Liver (tissue), 9 donors: ENCODE data around the gene CPA5. TPM values are rescaled to one million over a fixed set of nuclear protein-coding genes. Genes with fewer than 3 reads are reported as not detected.

ENCODE experiments used
- DNase-seq: peaks from one replicate; pipeline ENCODE4 v3.0.0-alpha.2; 2017; ENCODE audit warnings: low spot score
- H3K27ac ChIP-seq, 2 donors: one replicate each; pipeline ENCODE4 v1.7.0; 2013; ENCODE audit warnings: inconsistent platforms in 2 of 2, low read length in 2 of 2, control low read depth in 1 of 2, low read depth in 1 of 2, mild to moderate bottlenecking in 1 of 2
- H3K27me3 ChIP-seq, 4 donors: one replicate each; pipeline versions ENCODE4 v1.6.1 to v1.7.0; 2013; ENCODE audit warnings: low read length in 3 of 4, inconsistent platforms in 1 of 4, mild to moderate bottlenecking in 1 of 4, moderate library complexity in 1 of 4; ENCODE audit not compliant: control insufficient read depth in 4 of 4, insufficient read depth in 4 of 4
- H3K36me3 ChIP-seq, 4 donors: one replicate each; pipeline versions ENCODE4 v1.6.1 to v1.7.0; 2013; ENCODE audit warnings: low read length in 3 of 4, mild to moderate bottlenecking in 3 of 4, low read depth in 1 of 4, moderate library complexity in 1 of 4; ENCODE audit not compliant: control insufficient read depth in 4 of 4, insufficient read depth in 3 of 4
- H3K4me1 ChIP-seq, 4 donors: one replicate each; pipeline versions ENCODE4 v1.6.1 to v1.7.0; 2013; ENCODE audit warnings: low read length in 3 of 4, mild to moderate bottlenecking in 3 of 4, moderate library complexity in 1 of 4; ENCODE audit not compliant: control insufficient read depth in 4 of 4, insufficient read depth in 4 of 4
- H3K4me3 ChIP-seq, 3 donors: one replicate each; pipeline versions ENCODE4 v1.6.1 to v1.7.0; 2013; ENCODE audit warnings: low read length in 3 of 3, control low read depth in 1 of 3, low read depth in 1 of 3, mild to moderate bottlenecking in 1 of 3
- H3K9ac ChIP-seq, 2 donors: one replicate each; pipeline ENCODE4 v1.7.0; 2013; ENCODE audit warnings: low read length in 2 of 2, mild to moderate bottlenecking in 2 of 2, moderate library complexity in 2 of 2, control low read depth in 1 of 2, low read depth in 1 of 2
- H3K9me3 ChIP-seq, 4 donors: one replicate each; pipeline versions ENCODE4 v1.6.1 to v1.7.0; 2013; ENCODE audit warnings: low read length in 3 of 4; ENCODE audit not compliant: control insufficient read depth in 4 of 4
- EGR1 ChIP-seq, 2 donors: IDR thresholded peaks; 2 replicates each; pipeline ENCODE4 v1.6.1; 2016 to 2018; ENCODE audit warnings: antibody characterized with exemption in 2 of 2, low read depth in 2 of 2
- FOXA1 ChIP-seq: IDR thresholded peaks from 2 replicates; pipeline ENCODE4 v1.6.1; 2016; ENCODE audit warnings: antibody characterized with exemption
- FOXA2 ChIP-seq: IDR thresholded peaks from 2 replicates; pipeline ENCODE4 v1.6.1; 2016; ENCODE audit warnings: antibody characterized with exemption
- GABPA ChIP-seq, 2 donors: IDR thresholded peaks in 1 of 2; conservative IDR thresholded peaks in 1 of 2; 2 replicates each; pipeline ENCODE4 v1.6.1; 2016; ENCODE audit warnings: antibody characterized with exemption in 2 of 2, mild to moderate bottlenecking in 1 of 2, moderate library complexity in 1 of 2
- HNF4A ChIP-seq, 2 donors: conservative IDR thresholded peaks; 2 replicates each; pipeline ENCODE4 v1.6.1; 2016; ENCODE audit warnings: antibody characterized with exemption in 2 of 2, mild to moderate bottlenecking in 2 of 2
- HNF4G ChIP-seq: IDR thresholded peaks from 2 replicates; pipeline ENCODE4 v1.6.1; 2016; ENCODE audit warnings: antibody characterized with exemption
- JUND ChIP-seq, 2 donors: IDR thresholded peaks; 2 replicates each; pipeline ENCODE4 v1.6.1; 2016; ENCODE audit warnings: antibody characterized with exemption in 2 of 2
- NR2F2 ChIP-seq: IDR thresholded peaks from 2 replicates; pipeline ENCODE4 v1.6.1; 2016; ENCODE audit warnings: antibody characterized with exemption
- RAD21 ChIP-seq, 2 donors: IDR thresholded peaks; 2 replicates each; pipeline ENCODE4 v1.6.1; 2016; ENCODE audit warnings: antibody characterized with exemption in 2 of 2, mild to moderate bottlenecking in 2 of 2
- REST ChIP-seq: IDR thresholded peaks from 2 replicates; pipeline ENCODE4 v1.6.1; 2016; ENCODE audit warnings: antibody characterized with exemption, mild to moderate bottlenecking
- RXRA ChIP-seq, 2 donors: IDR thresholded peaks; 2 replicates each; pipeline ENCODE4 v1.6.1; 2017 to 2018; ENCODE audit warnings: antibody characterized with exemption in 2 of 2, mild to moderate bottlenecking in 1 of 2
- SP1 ChIP-seq: IDR thresholded peaks from 2 replicates; pipeline ENCODE4 v1.6.1; 2018; ENCODE audit warnings: antibody characterized with exemption, mild to moderate bottlenecking
- TAF1 ChIP-seq: conservative IDR thresholded peaks from 2 replicates; pipeline ENCODE4 v1.6.1; 2016; ENCODE audit warnings: antibody characterized with exemption, mild to moderate bottlenecking
- YY1 ChIP-seq: IDR thresholded peaks from 2 replicates; pipeline ENCODE4 v1.6.1; 2016; ENCODE audit warnings: antibody characterized with exemption, mild to moderate bottlenecking
- ZBTB33 ChIP-seq: IDR thresholded peaks from 2 replicates; pipeline ENCODE4 v1.6.1; 2016; ENCODE audit warnings: antibody characterized with exemption
- WGBS: extraction: QIAGEN DNeasy Blood & Tissue Kit; methylation state at CpG from one replicate; pipeline ENCODE4 v1.1.7; 2013; 5-methylcytosine and 5-hydroxymethylcytosine counted together
- polyA plus RNA-seq, 2 donors: library from polyadenylated mRNA; stranded (reverse) in 1 of 2; unstranded in 1 of 2; fragments of 200-250 nt in 1 of 2; fragments of >200 nt in 1 of 2; fragmentation: Nextera tagmentation in 1 of 2; extraction: Ambion mirVana in 1 of 2; gene quantifications; one replicate each; pipeline versions ENCODE4 v1.2.1 to v1.2.3, GENCODE V29; 2013 to 2015
- total RNA-seq, 2 donors: library from RNA; depleted of rRNA; stranded (reverse); fragments of >200 nt; gene quantifications; one replicate each; pipeline ENCODE4 v1.2.3, GENCODE V29; 2014
- TF ChIP-seq, protein P1 (sequence below): IDR thresholded peaks from 2 replicates; pipeline ENCODE4 v1.6.1; 2016; ENCODE audit warnings: antibody characterized with exemption
- TF ChIP-seq, protein P2 (sequence below): IDR thresholded peaks from 2 replicates; pipeline ENCODE4 v1.6.1; 2016; ENCODE audit warnings: antibody characterized with exemption
- TF ChIP-seq, protein P3 (sequence below): fragments of 150-350 bp; IDR thresholded peaks from 2 replicates; pipeline ENCODE4 v1.5.1; 2017; ENCODE audit warnings: improper control_type of control experiment, low read depth, low read length; ENCODE audit not compliant: missing input control
- donor health status: healthy.
- donor health status: healthy.
- donor health status: healthy.
- donor health status: healthy.
- donor health status: healthy.

CPA5 gene
- total and polyA plus RNA-seq, 4 donors = 0.33 TPM; not detected in 3

DNA sequence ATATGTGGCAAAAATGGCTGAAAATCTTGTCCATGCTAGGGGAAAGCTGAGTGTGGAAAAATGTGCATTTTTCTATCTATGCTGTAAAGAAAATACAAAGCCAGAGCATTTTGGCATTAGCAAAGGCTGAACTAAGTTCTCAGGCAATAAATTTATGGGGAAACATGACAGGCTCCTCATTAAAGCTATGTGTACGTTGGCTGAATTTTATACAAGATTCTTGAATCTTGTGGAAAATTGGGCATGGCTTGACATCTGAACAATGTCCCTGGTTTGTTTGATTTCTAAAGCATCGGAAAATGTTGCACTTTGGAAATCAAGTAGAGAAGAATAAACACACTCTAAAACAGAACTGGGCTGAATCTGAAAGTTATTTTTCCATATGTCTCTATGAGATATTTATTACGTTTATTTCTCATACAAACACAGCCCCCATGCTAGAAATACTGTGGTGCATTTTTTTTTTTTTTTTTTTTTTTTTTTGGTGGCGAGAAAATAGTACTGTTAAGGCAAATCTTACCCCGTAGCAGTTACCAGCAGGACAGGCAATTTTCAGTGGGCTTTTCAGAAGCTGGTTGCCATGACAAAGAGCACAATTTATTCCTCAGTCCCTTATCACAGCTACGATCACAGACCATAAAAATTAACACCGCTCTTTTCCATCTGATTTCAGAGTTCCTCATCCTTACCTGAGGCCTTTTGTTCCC lies 52.6 kb downstream of the CPA5 start:
- no peaks in the 10 kb centered on the region for H3K9me3 ChIP-seq
- peaks cover 0 to 2% (median 0%) of the 10 kb centered on the region in 4 donors for H3K36me3 ChIP-seq
- 92% methylated on average over 7 of the region's 7 CpGs for WGBS
- no peaks in the 10 kb centered on the region for H3K4me1 ChIP-seq
- no peak for DNase-seq
- no peak overlapping the region for H3K9ac ChIP-seq
- TF ChIP-seq HNF4A (conservative IDR thresholded peaks at IDR 0.05) (no peak), NR2F2 (no peak), JUND (IDR thresholded peaks at IDR 0.05) (no peak), FOXA1 (no peak), REST (no peak), HNF4G (no peak), RXRA (IDR thresholded peaks at IDR 0.05) (no peak), TAF1 (no peak), YY1 (no peak)
- TF ChIP-seq, protein P1, sequence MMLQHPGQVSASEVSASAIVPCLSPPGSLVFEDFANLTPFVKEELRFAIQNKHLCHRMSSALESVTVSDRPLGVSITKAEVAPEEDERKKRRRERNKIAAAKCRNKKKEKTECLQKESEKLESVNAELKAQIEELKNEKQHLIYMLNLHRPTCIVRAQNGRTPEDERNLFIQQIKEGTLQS = no peak
- no peak overlapping the region for H3K4me3 ChIP-seq
- H3K27me3 ChIP-seq = no peaks in the 10 kb centered on the region
- no peak overlapping the region for H3K27ac ChIP-seq

GRCh38 chr7:130397758-130398073 lies 53.1 kb downstream of the CPA5 start:
- H3K36me3 ChIP-seq = peaks cover 0 to 2% (median 0%) of the 10 kb centered on the region in 4 donors
- H3K4me3 ChIP-seq = no peak overlapping the region
- no peak overlapping the region for H3K9ac ChIP-seq
- H3K27me3 ChIP-seq = no peaks in the 10 kb centered on the region
- no peak overlapping the region for H3K27ac ChIP-seq
- H3K4me1 ChIP-seq = no peaks in the 10 kb centered on the region
- TF ChIP-seq JUND (IDR thresholded peaks at IDR 0.05) (no peak), RAD21 (IDR thresholded peaks at IDR 0.05) (no peak), ZBTB33 (no peak), SP1 (no peak), GABPA (IDR thresholded peaks at IDR 0.05 in 1 of 2, conservative IDR thresholded peaks at IDR 0.05 in 1 of 2) (no peak), YY1 (no peak), TAF1 (no peak), RXRA (IDR thresholded peaks at IDR 0.05) (no peak), EGR1 (IDR thresholded peaks at IDR 0.05; ENCODE audit: low read depth in 2 of 2) (no peak), HNF4G (no peak), FOXA2 (no peak), FOXA1 (no peak)
- TF ChIP-seq, protein P1 = no peak
- TF ChIP-seq, protein P2, sequence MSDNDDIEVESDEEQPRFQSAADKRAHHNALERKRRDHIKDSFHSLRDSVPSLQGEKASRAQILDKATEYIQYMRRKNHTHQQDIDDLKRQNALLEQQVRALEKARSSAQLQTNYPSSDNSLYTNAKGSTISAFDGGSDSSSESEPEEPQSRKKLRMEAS = no peak
- TF ChIP-seq, protein P3, sequence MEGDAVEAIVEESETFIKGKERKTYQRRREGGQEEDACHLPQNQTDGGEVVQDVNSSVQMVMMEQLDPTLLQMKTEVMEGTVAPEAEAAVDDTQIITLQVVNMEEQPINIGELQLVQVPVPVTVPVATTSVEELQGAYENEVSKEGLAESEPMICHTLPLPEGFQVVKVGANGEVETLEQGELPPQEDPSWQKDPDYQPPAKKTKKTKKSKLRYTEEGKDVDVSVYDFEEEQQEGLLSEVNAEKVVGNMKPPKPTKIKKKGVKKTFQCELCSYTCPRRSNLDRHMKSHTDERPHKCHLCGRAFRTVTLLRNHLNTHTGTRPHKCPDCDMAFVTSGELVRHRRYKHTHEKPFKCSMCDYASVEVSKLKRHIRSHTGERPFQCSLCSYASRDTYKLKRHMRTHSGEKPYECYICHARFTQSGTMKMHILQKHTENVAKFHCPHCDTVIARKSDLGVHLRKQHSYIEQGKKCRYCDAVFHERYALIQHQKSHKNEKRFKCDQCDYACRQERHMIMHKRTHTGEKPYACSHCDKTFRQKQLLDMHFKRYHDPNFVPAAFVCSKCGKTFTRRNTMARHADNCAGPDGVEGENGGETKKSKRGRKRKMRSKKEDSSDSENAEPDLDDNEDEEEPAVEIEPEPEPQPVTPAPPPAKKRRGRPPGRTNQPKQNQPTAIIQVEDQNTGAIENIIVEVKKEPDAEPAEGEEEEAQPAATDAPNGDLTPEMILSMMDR = no peak
- DNase-seq = no peak
- 87% methylated on average over 3 of the region's 3 CpGs for WGBS
- no peaks in the 10 kb centered on the region for H3K9me3 ChIP-seq
